Esophagus muscularis mucosa (tissue), 4 donors: ENCODE measurements around the gene PHF20.
"Not testable (repeated sequence)": the region's sequence is repeated elsewhere in the genome, so short reads cannot be mapped to it uniquely, and the experiment has no call there.

ENCODE experiments used
- EP300 ChIP-seq: sonication (generic); formaldehyde crosslinking; IDR thresholded peaks from one replicate; pipeline ENCODE4 v1.6.1; 2017; ENCODE audit warnings: antibody characterized with exemption
- POLR2A ChIP-seq: fragments of 450-650 bp; IDR thresholded peaks from one replicate; pipeline ENCODE4 v1.6.1; 2017; ENCODE audit warnings: antibody characterized with exemption, moderate library complexity, mild to moderate bottlenecking, low read depth
- TF ChIP-seq, protein P1 (sequence below), 3 experiments: fragments of 200-600 bp in 2 of 3; fragments of 450-650 bp in 1 of 3; sonication (generic) in 2 of 3; IDR thresholded peaks; one replicate each; pipeline ENCODE4 v1.5.1; 2017 to 2019; ENCODE audit warnings: antibody characterized with exemption in 3 of 3, mild to moderate bottlenecking in 2 of 3, moderate library complexity in 1 of 3

DNA sequence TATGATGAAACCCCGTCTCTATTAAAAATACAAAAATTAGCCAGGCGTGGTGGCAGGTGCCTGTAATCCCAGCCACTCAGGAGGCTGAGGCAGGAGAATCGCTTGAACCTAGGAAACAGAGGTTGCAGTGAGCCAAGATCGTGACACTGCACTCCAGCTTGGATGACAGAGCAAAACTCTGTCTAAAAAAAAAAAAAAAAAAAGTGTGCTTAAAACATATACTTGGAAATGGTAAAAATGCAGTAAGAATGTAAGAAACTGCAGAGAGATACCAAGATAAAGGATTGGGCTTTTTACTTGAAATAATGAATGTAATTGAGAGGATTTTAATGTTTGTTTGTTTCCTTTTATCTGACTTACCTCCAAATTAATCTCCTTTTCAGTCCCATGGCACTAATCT lies 129.4 kb downstream of the PHF20 start:
- TF ChIP-seq, protein P1, sequence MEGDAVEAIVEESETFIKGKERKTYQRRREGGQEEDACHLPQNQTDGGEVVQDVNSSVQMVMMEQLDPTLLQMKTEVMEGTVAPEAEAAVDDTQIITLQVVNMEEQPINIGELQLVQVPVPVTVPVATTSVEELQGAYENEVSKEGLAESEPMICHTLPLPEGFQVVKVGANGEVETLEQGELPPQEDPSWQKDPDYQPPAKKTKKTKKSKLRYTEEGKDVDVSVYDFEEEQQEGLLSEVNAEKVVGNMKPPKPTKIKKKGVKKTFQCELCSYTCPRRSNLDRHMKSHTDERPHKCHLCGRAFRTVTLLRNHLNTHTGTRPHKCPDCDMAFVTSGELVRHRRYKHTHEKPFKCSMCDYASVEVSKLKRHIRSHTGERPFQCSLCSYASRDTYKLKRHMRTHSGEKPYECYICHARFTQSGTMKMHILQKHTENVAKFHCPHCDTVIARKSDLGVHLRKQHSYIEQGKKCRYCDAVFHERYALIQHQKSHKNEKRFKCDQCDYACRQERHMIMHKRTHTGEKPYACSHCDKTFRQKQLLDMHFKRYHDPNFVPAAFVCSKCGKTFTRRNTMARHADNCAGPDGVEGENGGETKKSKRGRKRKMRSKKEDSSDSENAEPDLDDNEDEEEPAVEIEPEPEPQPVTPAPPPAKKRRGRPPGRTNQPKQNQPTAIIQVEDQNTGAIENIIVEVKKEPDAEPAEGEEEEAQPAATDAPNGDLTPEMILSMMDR (IDR thresholded peaks at IDR 0.05), result not testable (repeated sequence)
- not testable (repeated sequence) for TF ChIP-seq POLR2A, EP300
